ENCODE results near the gene C11orf52. TPM values are rescaled to one million over a fixed set of nuclear protein-coding genes. Genes with fewer than 3 reads are reported as not detected.

C11orf52 gene
- total RNA-seq, 2 experiments from 2014 or later: not detected

DNA sequence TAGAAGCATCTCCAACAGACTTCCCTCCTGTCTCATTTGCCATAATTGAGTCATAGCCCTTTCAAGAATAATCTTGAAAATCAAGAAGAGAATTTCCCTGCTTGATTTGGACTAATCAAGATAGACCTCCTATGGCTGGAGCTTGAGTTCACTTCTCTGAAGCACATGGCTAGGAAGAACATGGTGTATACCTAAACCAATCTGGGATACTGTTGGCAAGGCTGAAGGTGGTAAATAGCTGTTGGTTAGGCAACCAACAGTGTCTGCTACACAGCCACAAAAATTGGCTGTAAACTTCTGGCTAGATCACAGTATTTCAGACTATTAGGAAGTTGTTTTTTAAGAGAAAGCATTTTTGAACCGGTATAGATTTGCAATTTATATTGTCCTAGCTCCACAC is 12.0 kb upstream of the C11orf52 start:
- no peak for ATAC-seq
- Mint-ChIP-seq H3K4me1 (ENCODE audit: low read depth) (no peaks in the 10 kb centered on the region), H3K27me3 (peaks cover 15% of the 10 kb centered on the region), H3K36me3 (ENCODE audit: low read depth) (peaks cover 2% of the 10 kb centered on the region), H3K4me3 (no peak overlapping the region), H3K9me3 (peaks cover 2% of the 10 kb centered on the region), H3K27ac (no peak overlapping the region)
- TF ChIP-seq, protein P1, sequence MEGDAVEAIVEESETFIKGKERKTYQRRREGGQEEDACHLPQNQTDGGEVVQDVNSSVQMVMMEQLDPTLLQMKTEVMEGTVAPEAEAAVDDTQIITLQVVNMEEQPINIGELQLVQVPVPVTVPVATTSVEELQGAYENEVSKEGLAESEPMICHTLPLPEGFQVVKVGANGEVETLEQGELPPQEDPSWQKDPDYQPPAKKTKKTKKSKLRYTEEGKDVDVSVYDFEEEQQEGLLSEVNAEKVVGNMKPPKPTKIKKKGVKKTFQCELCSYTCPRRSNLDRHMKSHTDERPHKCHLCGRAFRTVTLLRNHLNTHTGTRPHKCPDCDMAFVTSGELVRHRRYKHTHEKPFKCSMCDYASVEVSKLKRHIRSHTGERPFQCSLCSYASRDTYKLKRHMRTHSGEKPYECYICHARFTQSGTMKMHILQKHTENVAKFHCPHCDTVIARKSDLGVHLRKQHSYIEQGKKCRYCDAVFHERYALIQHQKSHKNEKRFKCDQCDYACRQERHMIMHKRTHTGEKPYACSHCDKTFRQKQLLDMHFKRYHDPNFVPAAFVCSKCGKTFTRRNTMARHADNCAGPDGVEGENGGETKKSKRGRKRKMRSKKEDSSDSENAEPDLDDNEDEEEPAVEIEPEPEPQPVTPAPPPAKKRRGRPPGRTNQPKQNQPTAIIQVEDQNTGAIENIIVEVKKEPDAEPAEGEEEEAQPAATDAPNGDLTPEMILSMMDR (IDR thresholded peaks at IDR 0.05): no peak
- CTCF ChIA-PET: interaction anchor here (1.0 kb wide), 1 partner anchor 21 kb away, joined by 3 read pairs; no protein-coding TSS in a partner anchor
- DNase-seq: no peak
- intact Hi-C loops (cut with micrococcal nuclease): no loop called here
- POLR2A ChIA-PET: no interaction called here

DNA sequence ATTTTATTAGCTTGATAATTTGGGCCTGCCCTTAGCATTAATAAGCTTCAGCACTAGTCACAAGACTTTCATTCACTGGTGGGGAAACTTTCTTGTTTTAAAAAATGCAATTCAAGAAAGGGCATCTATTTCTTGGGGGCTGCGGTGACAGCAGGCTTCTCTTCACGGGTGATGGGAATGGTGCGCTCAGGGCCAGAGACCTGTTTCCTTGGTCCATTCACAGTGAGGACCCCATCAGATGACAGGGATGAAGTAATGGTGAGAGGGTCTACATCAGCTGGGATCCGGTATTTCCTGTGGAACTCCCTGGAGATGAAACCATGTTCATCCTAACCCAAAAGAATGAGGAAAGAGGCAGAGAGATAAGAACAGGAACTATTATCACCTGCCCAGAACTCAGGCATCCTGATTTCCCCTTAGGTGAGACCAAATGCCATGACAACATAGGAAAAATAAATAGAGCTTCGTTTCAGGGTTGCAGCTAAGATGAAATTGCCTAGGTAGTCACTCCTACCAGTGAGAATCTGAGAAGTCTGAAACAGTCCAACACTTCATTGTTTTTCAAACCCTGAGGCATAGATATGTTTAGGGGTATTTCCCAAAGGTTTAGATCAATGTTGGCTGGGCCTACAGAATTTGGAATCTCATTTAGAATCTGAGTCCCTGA is 9.9 kb upstream of the C11orf52 start:
- ATAC-seq: no peak
- Mint-ChIP-seq H3K36me3 (ENCODE audit: low read depth) (peaks cover 2% of the 10 kb centered on the region), H3K27me3 (peaks cover 23% of the 10 kb centered on the region), H3K4me1 (ENCODE audit: low read depth) (no peaks in the 10 kb centered on the region), H3K27ac (no peak overlapping the region), H3K4me3 (no peak overlapping the region), H3K9me3 (peaks cover 2% of the 10 kb centered on the region)
- TF ChIP-seq, protein P1 (IDR thresholded peaks at IDR 0.05): no peak
- DNase-seq: no peak
- ChIA-PET POLR2A (no interaction called here), CTCF (interaction anchor here (0.6 kb wide), 1 partner anchor 90 kb away, joined by 3 read pairs; no protein-coding TSS in a partner anchor)
- intact Hi-C loops (cut with micrococcal nuclease): no loop called here

DNA sequence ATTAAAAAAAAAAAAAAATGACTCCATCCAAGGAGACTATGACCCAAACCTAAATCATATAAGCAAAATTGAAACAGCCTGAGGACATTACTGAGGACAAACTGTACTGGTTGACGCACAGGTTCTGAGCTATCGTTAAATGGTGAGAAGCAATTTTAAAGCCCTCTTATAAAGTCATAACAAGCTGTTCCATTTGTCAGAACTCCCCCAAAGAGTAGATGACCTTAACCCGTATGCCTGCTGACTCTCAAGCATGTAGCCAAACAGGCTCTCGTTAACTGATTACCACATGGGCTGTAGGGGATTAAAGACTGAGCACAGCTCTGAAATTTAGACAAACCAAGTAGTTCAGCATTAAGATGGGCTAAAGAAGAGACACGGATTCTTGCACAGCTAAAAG is 9.3 kb upstream of the C11orf52 start:
- Mint-ChIP-seq H3K4me1 (ENCODE audit: low read depth) (no peaks in the 10 kb centered on the region), H3K36me3 (ENCODE audit: low read depth) (peaks cover 2% of the 10 kb centered on the region), H3K27me3 (peaks cover 27% of the 10 kb centered on the region), H3K9me3 (peaks cover 2% of the 10 kb centered on the region), H3K4me3 (no peak overlapping the region), H3K27ac (no peak overlapping the region)
- intact Hi-C loops (cut with micrococcal nuclease): no loop called here
- ATAC-seq (no peak), DNase-seq (no peak)
- ChIA-PET CTCF (interaction anchor here (0.6 to 1.1 kb wide), 3 partner anchors 22 to 89 kb away, joined by 3 read pairs; no protein-coding TSS in a partner anchor), POLR2A (no interaction called here)
- TF ChIP-seq, protein P1 (IDR thresholded peaks at IDR 0.05): no peak

DNA sequence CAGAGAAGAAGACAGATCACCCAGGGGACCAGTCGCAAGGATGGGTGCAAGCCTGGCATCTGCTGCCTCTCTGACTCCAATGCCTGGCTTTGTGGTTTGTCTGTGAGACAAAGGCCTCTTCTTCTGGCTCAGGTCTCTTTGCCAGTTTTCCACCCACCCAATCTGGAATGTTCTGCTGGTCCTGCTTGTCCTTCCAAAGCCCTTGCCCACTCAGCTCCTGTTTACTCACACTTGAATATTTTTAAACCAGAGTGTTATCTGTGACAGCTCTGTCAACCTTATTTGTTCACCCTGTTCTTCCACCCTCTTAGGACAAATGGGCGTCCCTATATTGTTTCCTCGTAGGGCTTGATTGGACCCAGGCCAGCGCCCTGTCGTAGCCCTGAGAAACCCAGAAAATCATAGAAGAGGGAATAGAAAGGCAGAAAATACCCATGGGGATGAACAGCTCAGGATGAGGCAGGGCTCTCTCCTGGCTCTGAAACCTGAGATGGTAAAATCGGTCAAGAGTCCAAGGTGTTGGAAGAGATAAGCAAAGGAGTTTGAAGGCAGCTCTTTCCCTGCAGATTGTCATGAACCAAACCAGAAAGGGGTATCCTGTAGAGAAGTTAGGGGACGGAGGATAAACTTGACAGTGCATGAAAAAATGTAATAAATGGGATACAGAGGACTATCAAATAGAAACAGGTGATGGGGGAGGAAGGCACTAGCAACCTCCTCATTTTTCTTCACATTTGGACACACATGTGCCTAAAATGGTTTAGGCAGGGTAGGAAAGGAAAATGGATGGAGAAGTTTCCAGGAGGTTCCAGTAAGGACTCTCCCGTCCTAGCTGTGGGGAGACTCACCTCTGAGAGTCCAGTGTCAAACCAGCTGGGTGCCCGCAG is 7.8 kb upstream of the C11orf52 start:
- Mint-ChIP-seq H3K4me3 (no peak overlapping the region), H3K9me3 (no peaks in the 10 kb centered on the region), H3K27ac (no peak overlapping the region), H3K27me3 (peaks cover 30% of the 10 kb centered on the region), H3K36me3 (ENCODE audit: low read depth) (no peaks in the 10 kb centered on the region), H3K4me1 (ENCODE audit: low read depth) (no peaks in the 10 kb centered on the region)
- CTCF ChIA-PET: interaction anchor here (0.9 to 1.1 kb wide), 3 partner anchors 21 to 202 kb away, joined by 3 read pairs; no protein-coding TSS in a partner anchor
- DNase-seq (no peak), ATAC-seq (no peak)
- POLR2A ChIA-PET: interaction anchor here (0.7 kb wide), 1 partner anchor 18 kb away, joined by 3 read pairs; no protein-coding TSS in a partner anchor
- TF ChIP-seq, protein P1 (IDR thresholded peaks at IDR 0.05): no peak
- intact Hi-C loops (cut with micrococcal nuclease): no loop called here

Data from activated CD8-positive, alpha-beta T cell treated with anti-CD3 and anti-CD28 coated beads for 36 hours (primary cell).